HepG2 (cell line): Measurements from ENCODE around the gene MFSD6. TPM values are rescaled to one million over a fixed set of nuclear protein-coding genes. Genes with fewer than 3 reads are reported as not detected.
A peak's percentile ranks its signal among the peaks of the same experiment; 100 is the strongest.

Experiments used
- ATAC-seq: fragments of 200-7000 bp; cut with Tn5 transposase; 3 replicates; pipeline ENCODE4 v1.9.1; 2020; ENCODE audit warnings: mild to moderate bottlenecking, moderate library complexity
- BruUV-seq: library from RNA; stranded (reverse); fragments of 400-500 nt; replicated peaks from 2 replicates; lab custom pipeline; 2021; lab: Mats Ljungman, UMichigan
- CTCF ChIA-PET: fragments of 300-600 bp; formaldehyde crosslinking; extraction: SDS; loops from one replicate; lab custom pipeline; 2021; ENCODE audit warnings: low total read pairs, inconsistent platforms, low intra/inter-chr PET ratio; lab: Yijun Ruan, JAX
- POLR2A ChIA-PET: fragments of 350-600 bp; sonication (Branson Sonifier 250); formaldehyde crosslinking; loops from one replicate; lab custom pipeline; 2020; ENCODE audit warnings: antibody characterized with exemption, inconsistent platforms; lab: Yijun Ruan, JAX
- DNase-seq: peaks from one replicate; pipeline ENCODE4 v3.0.0-alpha.2; 2015; ENCODE audit warnings: low spot score
- FAIRE-seq: peaks from 3 replicates; lab custom pipeline; 2011; peaks lifted over from hg19 to GRCh38; lab: Jason Lieb, UNC
- H2AFZ ChIP-seq: one replicate; pipeline ENCODE4 v1.6.1; 2011; ENCODE audit warnings: low read length, inconsistent platforms
- H3K27ac ChIP-seq: fragments of 300-600 bp; 3 replicates; pipeline ENCODE4 v1.8.0; 2011; ENCODE audit warnings: mixed run types, mild to moderate bottlenecking, mixed read lengths, low read length, inconsistent platforms; ENCODE audit not compliant: insufficient read depth; ENCODE audit errors: extremely low read length
- H3K27me3 ChIP-seq, 2 experiments: fragments of 200-600 bp in 1 of 2; 2 replicates in 1 of 2; 3 replicates in 1 of 2; pipeline versions ENCODE4 v1.6.0 to v1.8.0; 2011; ENCODE audit warnings: low read length in 2 of 2, mild to moderate bottlenecking in 2 of 2, moderate library complexity in 2 of 2, inconsistent platforms in 1 of 2; ENCODE audit not compliant: insufficient read depth in 2 of 2, control insufficient read depth in 1 of 2
- H3K36me3 ChIP-seq, 2 experiments: fragments of 200-600 bp in 1 of 2; replicated peaks in 1 of 2; 2 replicates in 1 of 2; 3 replicates in 1 of 2; pipeline versions ENCODE4 v1.5.1 to v1.8.0; 2011; ENCODE audit warnings: low read length in 2 of 2, inconsistent platforms in 1 of 2; ENCODE audit not compliant: insufficient read depth in 2 of 2, control insufficient read depth in 1 of 2
- H3K4me1 ChIP-seq: 2 replicates; pipeline ENCODE4 v1.5.1; 2012; ENCODE audit warnings: low read length, inconsistent platforms; ENCODE audit not compliant: insufficient read depth
- H3K4me2 ChIP-seq: 2 replicates; pipeline ENCODE4 v1.6.0; 2011; ENCODE audit warnings: low read depth, low read length, inconsistent platforms
- H3K4me3 ChIP-seq, 3 experiments: fragments of 200-600 bp in 1 of 3; sonication (generic), shearing (Covaris generic) in 1 of 3; replicated peaks in 1 of 3; 2 replicates each; pipeline ENCODE4 v1.5.1; 2011 to 2016; ENCODE audit warnings: low read length in 3 of 3, inconsistent platforms in 2 of 3, low read depth in 2 of 3, mild to moderate bottlenecking in 2 of 3, control low read depth in 1 of 3, mixed read lengths in 1 of 3; ENCODE audit not compliant: insufficient read depth in 1 of 3
- H3K79me2 ChIP-seq: one replicate; pipeline ENCODE4 v1.6.1; 2011; ENCODE audit warnings: low read length, inconsistent platforms; ENCODE audit not compliant: insufficient read depth
- H3K9ac ChIP-seq: 2 replicates; pipeline ENCODE4 v1.6.0; 2011; ENCODE audit warnings: mild to moderate bottlenecking, low read depth, low read length, inconsistent platforms; ENCODE audit not compliant: insufficient read depth
- H3K9me3 ChIP-seq: 2 replicates; pipeline ENCODE4 v1.5.1; 2012; ENCODE audit warnings: mild to moderate bottlenecking, low read length
- H4K20me1 ChIP-seq: 2 replicates; pipeline ENCODE4 v1.6.0; 2011; ENCODE audit warnings: inconsistent platforms, mild to moderate bottlenecking, low read length, moderate library complexity; ENCODE audit not compliant: insufficient read depth
- CSRNP1 ChIP-seq: sonication (generic); formaldehyde crosslinking; IDR thresholded peaks from 2 replicates; pipeline ENCODE4 v1.8.1; 2023; ENCODE audit warnings: mild to moderate bottlenecking, missing genetic modification reagents
- CSRNP2 ChIP-seq: sonication (generic); formaldehyde crosslinking; conservative IDR thresholded peaks from 2 replicates; pipeline ENCODE4 v1.8.0; 2022; ENCODE audit warnings: low read depth, missing genetic modification reagents
- ESRRA ChIP-seq: sonication (generic); formaldehyde crosslinking; IDR thresholded peaks from 2 replicates; pipeline ENCODE4 v1.5.1; 2020; ENCODE audit warnings: mild to moderate bottlenecking, low read depth, missing genetic modification reagents
- FOXA3 ChIP-seq: IDR thresholded peaks from 2 replicates; pipeline ENCODE4 v1.6.1; 2016; ENCODE audit warnings: missing genetic modification reagents, missing compliant biosample characterization
- GATAD2A ChIP-seq: IDR thresholded peaks from 2 replicates; pipeline ENCODE4 v1.6.1; 2016
- HNF4G ChIP-seq, 2 experiments: sonication (generic) in 1 of 2; formaldehyde crosslinking in 1 of 2; IDR thresholded peaks; 2 replicates each; pipeline versions ENCODE4 v1.4.0 to v1.6.1; 2011 to 2020; ENCODE audit warnings: borderline replicate concordance in 2 of 2, low read depth in 2 of 2, mild to moderate bottlenecking in 2 of 2, low read length in 1 of 2, missing genetic modification reagents in 1 of 2, moderate library complexity in 1 of 2
- HOMEZ ChIP-seq: IDR thresholded peaks from 2 replicates; pipeline ENCODE4 v1.6.1; 2016; ENCODE audit warnings: low read depth
- KDM5A ChIP-seq: fragments of 200-600 bp; sonication (generic); IDR thresholded peaks from 2 replicates; pipeline ENCODE4 v1.7.0; 2018; ENCODE audit warnings: antibody characterized with exemption, mild to moderate bottlenecking, low read length, borderline replicate concordance
- MAX ChIP-seq: IDR thresholded peaks from 2 replicates; pipeline ENCODE4 v1.6.1; 2012; ENCODE audit warnings: inconsistent platforms
- MZF1 ChIP-seq: sonication (generic); formaldehyde crosslinking; IDR thresholded peaks from 2 replicates; pipeline ENCODE4 v1.8.1; 2023; ENCODE audit warnings: mild to moderate bottlenecking, missing genetic modification reagents, borderline replicate concordance
- NFE2L2 ChIP-seq: fragments of 150-350 bp; IDR thresholded peaks from 2 replicates; pipeline ENCODE4 v1.6.1; 2014; ENCODE audit warnings: low read length
- PHF21A ChIP-seq: sonication (generic); formaldehyde crosslinking; IDR thresholded peaks from 2 replicates; pipeline ENCODE4 v1.5.0; 2020; ENCODE audit warnings: mild to moderate bottlenecking, missing genetic modification reagents
- SALL1 ChIP-seq: sonication (generic); formaldehyde crosslinking; IDR thresholded peaks from 2 replicates; pipeline ENCODE4 v1.8.0; 2022; ENCODE audit warnings: mild to moderate bottlenecking, missing genetic modification reagents
- SIN3B ChIP-seq: fragments of 150-350 bp; IDR thresholded peaks from 2 replicates; pipeline ENCODE4 v1.6.1; 2014; ENCODE audit warnings: low read length
- ZBTB38 ChIP-seq: sonication (generic); formaldehyde crosslinking; IDR thresholded peaks from 2 replicates; pipeline ENCODE4 v1.5.1; 2020; ENCODE audit warnings: mild to moderate bottlenecking, missing genetic modification reagents
- ZNF263 ChIP-seq: sonication (generic); formaldehyde crosslinking; IDR thresholded peaks from 2 replicates; pipeline ENCODE4 v1.4.0; 2020; ENCODE audit warnings: missing genetic modification reagents
- ZNF292 ChIP-seq: sonication (generic); formaldehyde crosslinking; IDR thresholded peaks from 2 replicates; pipeline ENCODE4 v1.8.1; 2022; ENCODE audit warnings: mild to moderate bottlenecking, low read depth, missing genetic modification reagents, borderline replicate concordance
- ZNF432 ChIP-seq: sonication (generic); formaldehyde crosslinking; IDR thresholded peaks from 2 replicates; pipeline ENCODE4 v1.5.0; 2020; ENCODE audit warnings: missing genetic modification reagents, mild to moderate bottlenecking, borderline replicate concordance
- ZNF546 ChIP-seq: sonication (generic); formaldehyde crosslinking; conservative IDR thresholded peaks from 2 replicates; pipeline ENCODE4 v1.8.1; 2023; ENCODE audit warnings: mild to moderate bottlenecking, missing genetic modification reagents
- ZNF816 ChIP-seq: sonication (generic); formaldehyde crosslinking; IDR thresholded peaks from 2 replicates; pipeline ENCODE4 v1.8.0; 2022; ENCODE audit warnings: missing genetic modification reagents, mild to moderate bottlenecking, borderline replicate concordance
- WGBS: methylation state at CpG from one replicate; pipeline ENCODE4 v1.1.6; 2017; ENCODE audit warnings: low lambda C conversion rate; 5-methylcytosine and 5-hydroxymethylcytosine counted together
- in situ Hi-C: cut with HindIII; loops from 2 replicates; pipeline ENCODE4 v1.10.0; 2017; ENCODE audit warnings: low pct_unique_long_range_greater_than_20kb; ENCODE audit not compliant: extremely low pct_ligation_motif_present
- intact Hi-C: fragments of 100-400 bp; cut with micrococcal nuclease; formaldehyde crosslinking; loops from one replicate; pipeline ENCODE4 v1.10.0; 2022; ENCODE audit not compliant: unreplicated experiment
- polyA plus RNA-seq, 8 experiments: library from polyadenylated mRNA; depleted of rRNA in 3 of 8; stranded (reverse) in 7 of 8; unstranded in 1 of 8; fragments of >200 nt; fragmentation: Illumina TruSeq in 4 of 8; extraction: Trizol in 4 of 8; gene quantifications; 2 replicates each; pipeline versions ENCODE4 v1.2.1 to v1.2.3, GENCODE V29; 2011 to 2016; ENCODE audit warnings: low read depth in 4 of 8, missing spikeins in 1 of 8, mixed read lengths in 1 of 8; ENCODE audit not compliant: insufficient read depth in 1 of 8
- total RNA-seq, 5 experiments: library from RNA; depleted of rRNA; stranded (reverse); fragments of >200 nt; fragmentation: Illumina TruSeq; extraction: Trizol; gene quantifications; 2 replicates each; pipeline ENCODE4 v1.2.3, GENCODE V29; 2016; ENCODE audit warnings: low read depth in 1 of 5

MFSD6 gene
- total and polyA plus RNA-seq, 2 of the 13 experiments (the other 11 are each of a cell fraction or from before 2014, with no cell fraction given) = 0.92 to 1.4 TPM

GRCh38 chr2:190500054-190500502, 91.9 kb downstream of the MFSD6 start:
- in situ Hi-C loops = loop anchor here (25.0 kb wide), 1 partner anchor 163 kb away; the partner anchor contains the start of gene INPP1
- CTCF ChIA-PET = no interaction called here
- TF ChIP-seq PHF21A (no peak), KDM5A (no peak), ZNF263 (CRISPR knock-in tag) (no peak), CSRNP1 (CRISPR knock-in tag) (no peak), MAX (0 out of 2 replicates have a peak, but pooled peaks have one; percentile 20), ZNF292 (peak; percentile 52; the same call in 1 of the 2 replicates), ESRRA (no peak), ZNF546 (CRISPR knock-in tag) (no peak), NFE2L2 (no peak), HNF4G (IDR thresholded peaks at IDR 0.05; ENCODE audit: borderline replicate concordance, low read depth, low read length) (no peak), HNF4G (CRISPR knock-in tag; IDR thresholded peaks at IDR 0.05; ENCODE audit: borderline replicate concordance, low read depth) (no peak), ZBTB38 (CRISPR knock-in tag) (peak; percentile 31; the same call in 1 of the 2 replicates), SIN3B (no peak), HOMEZ (CRISPR knock-in tag) (peak; percentile 32; the same call in 1 of the 2 replicates), GATAD2A (peak; percentile 44; the same call in 1 of the 2 replicates), ZNF816 (CRISPR knock-in tag) (no peak), MZF1 (no peak), FOXA3 (0 out of 2 replicates have a peak, but pooled peaks have one; percentile 22), ZNF432 (CRISPR knock-in tag) (no peak), SALL1 (0 out of 2 replicates have a peak, but pooled peaks have one; percentile 31), CSRNP2 (no peak)

More at GRCh38 chr2:190500054-190500502, 91.9 kb downstream of the MFSD6 start:
- no TSS peak for BruUV-seq
- FAIRE-seq = no peak
- Histone ChIP-seq H3K9me3 (no peaks in the 10 kb centered on the region), H4K20me1 (no peaks in the 10 kb centered on the region), H3K79me2 (no peaks in the 10 kb centered on the region), H3K9ac (no peak overlapping the region), H3K27me3 (no peaks in the 10 kb centered on the region), H3K36me3 (no peaks in the 10 kb centered on the region), H2AFZ (no peak overlapping the region), H3K4me2 (peak overlapping the region; percentile 41), H3K27ac (no peak overlapping the region), H3K4me1 (peaks cover 21% of the 10 kb centered on the region), H3K4me3 (no peak overlapping the region; a peak in 1 of 6 replicates)
- POLR2A ChIA-PET = interaction anchor here (1.0 kb wide), 1 partner anchor 34 kb away, joined by 3 read pairs; the partner anchor contains the start of gene NEMP2
- intact Hi-C loops = no loop called here
- WGBS = 45% methylated on average over 7 of the region's 7 CpGs
- peak; percentile 90 for ATAC-seq
- peak; percentile 67 for DNase-seq
